GM12878 (cell line): Measurements from ENCODE around the gene EVA1A.

ENCODE experiments used
- ETV6 ChIP-seq, 2 experiments: fragments of 450-650 bp in 1 of 2; IDR thresholded peaks in 1 of 2; conservative IDR thresholded peaks in 1 of 2; 2 replicates each; pipeline ENCODE4 v1.6.1; 2014; ENCODE audit warnings: antibody characterized with exemption in 1 of 2, borderline replicate concordance in 1 of 2, low read depth in 1 of 2, mild to moderate bottlenecking in 1 of 2, moderate library complexity in 1 of 2
- FOXM1 ChIP-seq: IDR thresholded peaks from 2 replicates; pipeline ENCODE4 v1.6.1; 2012; ENCODE audit warnings: low read depth, mild to moderate bottlenecking, inconsistent platforms, low read length, moderate library complexity
- POLR2AphosphoS2 ChIP-seq: IDR thresholded peaks from 2 replicates; pipeline ENCODE4 v1.6.1; 2011; ENCODE audit warnings: low read depth, mild to moderate bottlenecking, low read length, improper control_type of control experiment, moderate library complexity
- POLR2AphosphoS5 ChIP-seq: IDR thresholded peaks from 2 replicates; pipeline ENCODE4 v1.6.1; 2011; ENCODE audit warnings: mild to moderate bottlenecking, low read length, inconsistent platforms
- TCF12 ChIP-seq: IDR thresholded peaks from 2 replicates; pipeline ENCODE4 v1.6.1; 2011; ENCODE audit warnings: low read depth, mild to moderate bottlenecking, low read length

DNA sequence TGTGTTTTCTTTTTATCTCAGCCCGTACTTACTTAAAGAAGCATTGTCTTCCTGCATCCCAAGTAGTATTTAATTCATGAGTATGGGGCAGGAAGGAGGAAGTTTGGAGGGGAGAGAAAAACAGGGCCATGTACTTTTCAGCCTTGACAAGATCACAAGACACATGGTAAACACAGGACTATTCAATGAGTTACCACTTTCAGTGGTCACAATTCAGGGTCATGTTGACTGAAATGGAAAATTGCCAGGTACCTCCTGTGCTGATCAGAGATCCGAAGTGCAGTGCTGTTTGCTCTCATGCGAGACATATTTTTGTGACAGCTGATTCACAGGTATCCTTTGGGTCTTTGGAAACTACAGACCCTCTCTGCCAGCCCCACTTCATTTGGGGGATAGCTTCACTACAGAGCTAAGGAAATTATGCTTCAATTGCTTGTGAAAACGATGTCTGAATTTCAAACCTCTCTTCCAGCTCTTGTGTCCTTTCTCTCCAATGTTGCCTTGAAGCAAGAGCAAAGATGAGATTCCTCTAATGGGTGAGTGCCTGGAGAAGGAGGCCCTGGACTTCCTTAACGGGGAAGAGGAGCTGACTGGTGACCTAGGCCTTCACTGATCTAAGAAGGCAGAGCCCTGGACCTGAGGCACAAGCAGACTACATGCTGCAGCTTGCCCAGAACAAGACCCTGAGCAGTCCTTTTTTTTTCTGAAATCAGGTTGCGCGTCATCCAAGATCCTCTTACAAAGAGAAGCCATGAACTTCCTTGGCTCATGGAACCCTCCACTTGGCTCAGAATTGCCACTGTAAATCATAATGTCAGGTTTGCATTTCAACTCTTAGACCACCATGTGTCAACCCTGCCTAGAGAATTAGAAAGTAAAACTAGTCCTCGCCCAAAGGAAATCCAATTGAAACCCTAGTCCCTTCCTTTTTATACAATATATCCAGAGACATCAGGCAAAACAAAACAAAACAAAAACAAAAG lies 44.1 kb downstream of the EVA1A start:
- TF ChIP-seq TCF12 (no peak), POLR2AphosphoS2 (no peak), FOXM1 (no peak), ETV6 (conservative IDR thresholded peaks at IDR 0.05 in 1 of 2, IDR thresholded peaks at IDR 0.05 in 1 of 2; ENCODE audit: borderline replicate concordance in 1 of 2, low read depth in 1 of 2) (no peak), POLR2AphosphoS5 (no peak)
